ENCODE measurements around the gene EYS.

- TF ChIP-seq CTCF (IDR thresholded peaks at IDR 0.05; ENCODE audit: low read length) (no peak), EZH2phosphoT487 (IDR thresholded peaks at IDR 0.05; ENCODE audit: low read length) (no peak)
Measured at GRCh38 chr6:63968650-63969049, 1738.4 kb downstream of the EYS start.

Data from MM.1S (cell line).